GM19328 (cell line): ENCODE data around the gene GAS2L2.

Source experiments
- ATAC-seq: cut with Tn5 transposase; IDR thresholded peaks from one replicate; pipeline ENCODE4 v1.9.1; 2021; ENCODE audit warnings: mild to moderate bottlenecking, moderate library complexity; ENCODE audit not compliant: unreplicated experiment

Gene GAS2L2

DNA sequence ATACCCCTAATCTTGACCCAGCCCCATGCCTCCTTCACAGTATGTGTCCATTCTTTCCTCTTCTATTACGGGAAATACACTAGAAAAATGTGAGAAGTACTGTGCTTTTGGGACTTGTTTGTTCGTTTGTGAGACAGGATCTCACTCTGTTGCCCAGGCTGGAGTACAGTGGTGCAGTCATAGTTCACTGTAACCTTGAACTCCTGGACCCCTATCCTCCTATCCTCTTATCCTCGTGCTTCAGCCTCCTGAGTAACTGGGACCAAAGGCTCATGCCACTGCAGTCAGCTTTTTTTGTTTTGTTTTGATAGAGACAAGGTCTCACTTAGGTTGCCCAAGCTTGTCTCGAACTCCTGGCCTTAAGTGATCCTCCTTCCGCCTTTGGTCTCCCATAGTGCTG, 51.5 kb downstream of the GAS2L2 start:
- no peak for ATAC-seq

- no peak for ATAC-seq
Measured at GRCh38 chr17:35700150-35700549, 52.9 kb downstream of the GAS2L2 start.

GRCh38 chr17:35698800-35699199, 54.2 kb downstream of the GAS2L2 start:
- no peak for ATAC-seq

DNA sequence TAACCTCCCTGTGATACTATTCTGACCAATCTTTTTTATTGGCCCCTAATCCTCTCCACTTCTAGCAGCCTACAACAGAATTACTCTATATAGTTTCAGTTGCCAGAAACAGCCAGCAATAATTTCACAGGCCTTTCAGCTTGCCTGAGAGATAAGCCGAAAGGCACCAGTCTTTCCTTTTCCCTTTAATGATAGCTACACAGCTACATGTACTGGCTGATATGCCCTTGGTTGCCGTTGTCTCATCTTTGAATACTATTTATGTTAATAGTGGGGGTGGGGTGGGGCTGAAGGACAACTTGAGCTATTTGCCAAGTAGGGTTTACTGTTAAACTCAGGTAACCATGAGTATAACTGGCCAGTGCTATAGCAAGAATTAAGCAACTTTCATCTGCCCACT, 57.4 kb downstream of the GAS2L2 start:
- no peak for ATAC-seq

GRCh38 chr17:35694906-35695305, 58.1 kb downstream of the GAS2L2 start:
- no peak for ATAC-seq
